ENCODE results near the gene USP40.

The USP40 gene

GRCh38 chr2:233551491-233551890, 15.1 kb downstream of the USP40 start:
- Histone ChIP-seq H3K4me1 (ENCODE audit: control insufficient read depth, low read depth, low read length) (no peaks in the 10 kb centered on the region), H3K27me3 (ENCODE audit: insufficient read depth, low read length, poor library complexity) (no peaks in the 10 kb centered on the region), H3K18ac (ENCODE audit: low read length) (no peak overlapping the region), H3K79me2 (ENCODE audit: control insufficient read depth, insufficient read depth, low read length) (no peaks in the 10 kb centered on the region), H2AK5ac (ENCODE audit: low read length) (no peak overlapping the region), H3K9ac (ENCODE audit: low read length) (no peak overlapping the region), H3K27ac (ENCODE audit: low read depth, low read length) (no peak overlapping the region), H3K23ac (ENCODE audit: low read length) (no peak overlapping the region), H3K36me3 (ENCODE audit: control insufficient read depth, insufficient read depth, low read length) (no peaks in the 10 kb centered on the region), H3K4ac (ENCODE audit: low read depth, low read length) (no peak overlapping the region), H4K8ac (ENCODE audit: low read depth, low read length) (no peak overlapping the region), H3K4me2 (ENCODE audit: low read length) (no peak overlapping the region), H4K5ac (ENCODE audit: low read length) (no peak overlapping the region), H3K56ac (ENCODE audit: low read length) (no peak overlapping the region), H3K79me1 (ENCODE audit: low read length) (no peaks in the 10 kb centered on the region), H2BK5ac (ENCODE audit: low read length) (no peak overlapping the region), H2BK120ac (ENCODE audit: low read depth, low read length) (no peak overlapping the region), H2BK15ac (replicated peaks; ENCODE audit: low read depth) (no peak overlapping the region), H3K4me3 (ENCODE audit: low read length) (no peak overlapping the region)
- no CpG with 5 or more reads among the region's 4 CpGs for WGBS (ENCODE audit: extremely low coverage, insufficient coverage, low lambda C conversion rate)
- no peak for DNase-seq

GRCh38 chr2:233546774-233547173, 19.8 kb downstream of the USP40 start:
- no peaks in the 10 kb centered on the region for H3K4me1 ChIP-seq (ENCODE audit: control insufficient read depth, low read depth, low read length)
- H3K36me3 ChIP-seq (ENCODE audit: control insufficient read depth, insufficient read depth, low read length), result no peaks in the 10 kb centered on the region
- H3K18ac ChIP-seq (ENCODE audit: low read length), result no peak overlapping the region
- no peak overlapping the region for H2BK120ac ChIP-seq (ENCODE audit: low read depth, low read length)
- H3K27ac ChIP-seq (ENCODE audit: low read depth, low read length), result no peak overlapping the region
- no peak overlapping the region for H2BK5ac ChIP-seq (ENCODE audit: low read length)
- H3K9ac ChIP-seq (ENCODE audit: low read length), result no peak overlapping the region
- H3K4ac ChIP-seq (ENCODE audit: low read depth, low read length), result no peak overlapping the region
- H3K23ac ChIP-seq (ENCODE audit: low read length), result no peak overlapping the region
- H4K5ac ChIP-seq (ENCODE audit: low read length), result no peak overlapping the region
- H2BK15ac ChIP-seq (replicated peaks; ENCODE audit: low read depth), result no peak overlapping the region
- H3K4me2 ChIP-seq (ENCODE audit: low read length), result no peak overlapping the region
- no peak overlapping the region for H3K56ac ChIP-seq (ENCODE audit: low read length)
- H3K79me1 ChIP-seq (ENCODE audit: low read length), result no peaks in the 10 kb centered on the region
- H4K8ac ChIP-seq (ENCODE audit: low read depth, low read length), result no peak overlapping the region
- no peak overlapping the region for H2AK5ac ChIP-seq (ENCODE audit: low read length)
- DNase-seq, result no peak
- H3K27me3 ChIP-seq (ENCODE audit: insufficient read depth, low read length, poor library complexity), result no peaks in the 10 kb centered on the region
- H3K79me2 ChIP-seq (ENCODE audit: control insufficient read depth, insufficient read depth, low read length), result no peaks in the 10 kb centered on the region
- WGBS (ENCODE audit: extremely low coverage, insufficient coverage, low lambda C conversion rate), result no CpG with 5 or more reads among the region's 4 CpGs
- H3K4me3 ChIP-seq (ENCODE audit: low read length), result no peak overlapping the region

GRCh38 chr2:233546101-233546500, 20.5 kb downstream of the USP40 start:
- Histone ChIP-seq H3K4ac (ENCODE audit: low read depth, low read length) (no peak overlapping the region), H4K5ac (ENCODE audit: low read length) (no peak overlapping the region), H2AK5ac (ENCODE audit: low read length) (no peak overlapping the region), H3K4me3 (ENCODE audit: low read length) (no peak overlapping the region), H3K27me3 (ENCODE audit: insufficient read depth, low read length, poor library complexity) (no peaks in the 10 kb centered on the region), H3K27ac (ENCODE audit: low read depth, low read length) (no peak overlapping the region), H3K79me2 (ENCODE audit: control insufficient read depth, insufficient read depth, low read length) (no peaks in the 10 kb centered on the region), H3K4me1 (ENCODE audit: control insufficient read depth, low read depth, low read length) (no peaks in the 10 kb centered on the region), H2BK15ac (replicated peaks; ENCODE audit: low read depth) (no peak overlapping the region), H3K36me3 (ENCODE audit: control insufficient read depth, insufficient read depth, low read length) (no peaks in the 10 kb centered on the region), H4K8ac (ENCODE audit: low read depth, low read length) (no peak overlapping the region), H2BK120ac (ENCODE audit: low read depth, low read length) (no peak overlapping the region), H3K56ac (ENCODE audit: low read length) (no peak overlapping the region), H3K4me2 (ENCODE audit: low read length) (no peak overlapping the region), H3K79me1 (ENCODE audit: low read length) (no peaks in the 10 kb centered on the region), H3K23ac (ENCODE audit: low read length) (no peak overlapping the region), H2BK5ac (ENCODE audit: low read length) (no peak overlapping the region), H3K18ac (ENCODE audit: low read length) (no peak overlapping the region), H3K9ac (ENCODE audit: low read length) (no peak overlapping the region)
- no peak for DNase-seq

- H3K4me3 ChIP-seq (ENCODE audit: low read length), result no peak overlapping the region
- no peak overlapping the region for H2AK5ac ChIP-seq (ENCODE audit: low read length)
- H3K4me1 ChIP-seq (ENCODE audit: control insufficient read depth, low read depth, low read length), result no peaks in the 10 kb centered on the region
- H3K4me2 ChIP-seq (ENCODE audit: low read length), result no peak overlapping the region
- H3K56ac ChIP-seq (ENCODE audit: low read length), result no peak overlapping the region
- H4K8ac ChIP-seq (ENCODE audit: low read depth, low read length), result no peak overlapping the region
- no peaks in the 10 kb centered on the region for H3K36me3 ChIP-seq (ENCODE audit: control insufficient read depth, insufficient read depth, low read length)
- H3K18ac ChIP-seq (ENCODE audit: low read length), result no peak overlapping the region
- DNase-seq, result peak; percentile 7
- H3K9ac ChIP-seq (ENCODE audit: low read length), result no peak overlapping the region
- H4K5ac ChIP-seq (ENCODE audit: low read length), result no peak overlapping the region
- H3K23ac ChIP-seq (ENCODE audit: low read length), result no peak overlapping the region
- no peak overlapping the region for H3K4ac ChIP-seq (ENCODE audit: low read depth, low read length)
- no peaks in the 10 kb centered on the region for H3K79me2 ChIP-seq (ENCODE audit: control insufficient read depth, insufficient read depth, low read length)
- peak overlapping the region; percentile 38 for H2BK120ac ChIP-seq (ENCODE audit: low read depth, low read length)
- no peak overlapping the region for H3K27ac ChIP-seq (ENCODE audit: low read depth, low read length)
- no peaks in the 10 kb centered on the region for H3K27me3 ChIP-seq (ENCODE audit: insufficient read depth, low read length, poor library complexity)
- no CpG with 5 or more reads among the region's 5 CpGs for WGBS (ENCODE audit: extremely low coverage, insufficient coverage, low lambda C conversion rate)
- no peak overlapping the region for H2BK15ac ChIP-seq (replicated peaks; ENCODE audit: low read depth)
- no peaks in the 10 kb centered on the region for H3K79me1 ChIP-seq (ENCODE audit: low read length)
- H2BK5ac ChIP-seq (ENCODE audit: low read length), result no peak overlapping the region
These were observed 22.4 kb downstream of the USP40 start for GRCh38 chr2:233544200-233544610.

- Histone ChIP-seq H3K79me1 (ENCODE audit: low read length) (no peaks in the 10 kb centered on the region), H3K18ac (ENCODE audit: low read length) (no peak overlapping the region), H3K79me2 (ENCODE audit: control insufficient read depth, insufficient read depth, low read length) (no peaks in the 10 kb centered on the region), H3K4me3 (ENCODE audit: low read length) (no peak overlapping the region), H3K4me2 (ENCODE audit: low read length) (no peak overlapping the region), H4K8ac (ENCODE audit: low read depth, low read length) (no peak overlapping the region), H3K36me3 (ENCODE audit: control insufficient read depth, insufficient read depth, low read length) (no peaks in the 10 kb centered on the region), H3K56ac (ENCODE audit: low read length) (no peak overlapping the region), H2BK120ac (ENCODE audit: low read depth, low read length) (no peak overlapping the region), H3K9ac (ENCODE audit: low read length) (no peak overlapping the region), H2AK5ac (ENCODE audit: low read length) (no peak overlapping the region), H2BK15ac (replicated peaks; ENCODE audit: low read depth) (no peak overlapping the region), H3K4me1 (ENCODE audit: control insufficient read depth, low read depth, low read length) (no peaks in the 10 kb centered on the region), H3K23ac (ENCODE audit: low read length) (no peak overlapping the region), H4K5ac (ENCODE audit: low read length) (no peak overlapping the region), H3K4ac (ENCODE audit: low read depth, low read length) (no peak overlapping the region), H3K27me3 (ENCODE audit: insufficient read depth, low read length, poor library complexity) (no peaks in the 10 kb centered on the region), H2BK5ac (ENCODE audit: low read length) (no peak overlapping the region), H3K27ac (ENCODE audit: low read depth, low read length) (no peak overlapping the region)
- no CpG with 5 or more reads among the region's 5 CpGs for WGBS (ENCODE audit: extremely low coverage, insufficient coverage, low lambda C conversion rate)
- no peak for DNase-seq
These were observed 24.1 kb downstream of the USP40 start for GRCh38 chr2:233542507-233542906.

GRCh38 chr2:233538741-233539140, 27.8 kb downstream of the USP40 start:
- no peak overlapping the region for H3K56ac ChIP-seq (ENCODE audit: low read length)
- H2BK15ac ChIP-seq (replicated peaks; ENCODE audit: low read depth), result no peak overlapping the region
- no peak overlapping the region for H2BK120ac ChIP-seq (ENCODE audit: low read depth, low read length)
- no peak overlapping the region for H4K8ac ChIP-seq (ENCODE audit: low read depth, low read length)
- no peak overlapping the region for H3K27ac ChIP-seq (ENCODE audit: low read depth, low read length)
- H3K27me3 ChIP-seq (ENCODE audit: insufficient read depth, low read length, poor library complexity), result no peaks in the 10 kb centered on the region
- H3K79me1 ChIP-seq (ENCODE audit: low read length), result no peaks in the 10 kb centered on the region
- no peak overlapping the region for H3K4ac ChIP-seq (ENCODE audit: low read depth, low read length)
- H2BK5ac ChIP-seq (ENCODE audit: low read length), result no peak overlapping the region
- no peak overlapping the region for H4K5ac ChIP-seq (ENCODE audit: low read length)
- H2AK5ac ChIP-seq (ENCODE audit: low read length), result no peak overlapping the region
- DNase-seq, result no peak
- no peak overlapping the region for H3K4me3 ChIP-seq (ENCODE audit: low read length)
- H3K36me3 ChIP-seq (ENCODE audit: control insufficient read depth, insufficient read depth, low read length), result no peaks in the 10 kb centered on the region
- no peak overlapping the region for H3K23ac ChIP-seq (ENCODE audit: low read length)
- WGBS (ENCODE audit: extremely low coverage, insufficient coverage, low lambda C conversion rate), result no CpG with 5 or more reads among the region's 5 CpGs
- H3K4me2 ChIP-seq (ENCODE audit: low read length), result no peak overlapping the region
- H3K4me1 ChIP-seq (ENCODE audit: control insufficient read depth, low read depth, low read length), result no peaks in the 10 kb centered on the region
- no peaks in the 10 kb centered on the region for H3K79me2 ChIP-seq (ENCODE audit: control insufficient read depth, insufficient read depth, low read length)
- H3K9ac ChIP-seq (ENCODE audit: low read length), result no peak overlapping the region
- H3K18ac ChIP-seq (ENCODE audit: low read length), result no peak overlapping the region

Measured in mesendoderm (in vitro differentiated cells).